B cell (primary cell): ENCODE measurements around the gene APIP.

Experiments used
- EZH2 ChIP-seq: IDR thresholded peaks from 2 replicates; pipeline ENCODE4 v1.6.1; 2012; ENCODE audit warnings: borderline replicate concordance, low read depth, mild to moderate bottlenecking, moderate library complexity, low read length; ENCODE audit not compliant: insufficient read depth, poor library complexity, severe bottlenecking
- TF ChIP-seq, protein P1 (sequence below): fragments of 200-600 bp; IDR thresholded peaks from one replicate; pipeline ENCODE4 v1.8.0; 2022; ENCODE audit warnings: antibody characterized with exemption, mild to moderate bottlenecking

DNA sequence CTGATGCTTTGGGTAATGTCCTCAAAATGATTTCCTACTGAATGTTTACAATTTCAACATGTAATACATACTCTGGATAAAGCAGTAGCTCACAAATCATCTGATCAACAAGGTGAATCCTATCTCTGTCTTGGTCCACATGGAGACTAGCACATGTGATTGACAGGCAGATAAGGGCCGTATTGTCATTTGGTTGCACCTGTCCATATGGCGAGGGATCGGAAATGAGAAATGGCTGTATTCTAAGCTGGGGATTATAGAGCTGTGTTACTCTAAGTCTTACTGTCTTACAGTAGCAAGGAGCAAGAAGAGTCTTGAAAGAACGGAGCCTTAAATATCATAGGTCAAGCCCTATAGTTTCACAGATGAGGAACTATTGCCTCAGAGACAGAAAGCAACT is 55.7 kb downstream of the APIP start:
- TF ChIP-seq, protein P1, sequence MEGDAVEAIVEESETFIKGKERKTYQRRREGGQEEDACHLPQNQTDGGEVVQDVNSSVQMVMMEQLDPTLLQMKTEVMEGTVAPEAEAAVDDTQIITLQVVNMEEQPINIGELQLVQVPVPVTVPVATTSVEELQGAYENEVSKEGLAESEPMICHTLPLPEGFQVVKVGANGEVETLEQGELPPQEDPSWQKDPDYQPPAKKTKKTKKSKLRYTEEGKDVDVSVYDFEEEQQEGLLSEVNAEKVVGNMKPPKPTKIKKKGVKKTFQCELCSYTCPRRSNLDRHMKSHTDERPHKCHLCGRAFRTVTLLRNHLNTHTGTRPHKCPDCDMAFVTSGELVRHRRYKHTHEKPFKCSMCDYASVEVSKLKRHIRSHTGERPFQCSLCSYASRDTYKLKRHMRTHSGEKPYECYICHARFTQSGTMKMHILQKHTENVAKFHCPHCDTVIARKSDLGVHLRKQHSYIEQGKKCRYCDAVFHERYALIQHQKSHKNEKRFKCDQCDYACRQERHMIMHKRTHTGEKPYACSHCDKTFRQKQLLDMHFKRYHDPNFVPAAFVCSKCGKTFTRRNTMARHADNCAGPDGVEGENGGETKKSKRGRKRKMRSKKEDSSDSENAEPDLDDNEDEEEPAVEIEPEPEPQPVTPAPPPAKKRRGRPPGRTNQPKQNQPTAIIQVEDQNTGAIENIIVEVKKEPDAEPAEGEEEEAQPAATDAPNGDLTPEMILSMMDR, result no peak
- TF ChIP-seq EZH2, result no peak
